ENCODE results near the gene GFI1B. TPM values are rescaled to one million over a fixed set of nuclear protein-coding genes. Genes with fewer than 3 reads are reported as not detected.

GFI1B gene
- total RNA-seq, 1 donor from 2014 or later, result not detected

DNA sequence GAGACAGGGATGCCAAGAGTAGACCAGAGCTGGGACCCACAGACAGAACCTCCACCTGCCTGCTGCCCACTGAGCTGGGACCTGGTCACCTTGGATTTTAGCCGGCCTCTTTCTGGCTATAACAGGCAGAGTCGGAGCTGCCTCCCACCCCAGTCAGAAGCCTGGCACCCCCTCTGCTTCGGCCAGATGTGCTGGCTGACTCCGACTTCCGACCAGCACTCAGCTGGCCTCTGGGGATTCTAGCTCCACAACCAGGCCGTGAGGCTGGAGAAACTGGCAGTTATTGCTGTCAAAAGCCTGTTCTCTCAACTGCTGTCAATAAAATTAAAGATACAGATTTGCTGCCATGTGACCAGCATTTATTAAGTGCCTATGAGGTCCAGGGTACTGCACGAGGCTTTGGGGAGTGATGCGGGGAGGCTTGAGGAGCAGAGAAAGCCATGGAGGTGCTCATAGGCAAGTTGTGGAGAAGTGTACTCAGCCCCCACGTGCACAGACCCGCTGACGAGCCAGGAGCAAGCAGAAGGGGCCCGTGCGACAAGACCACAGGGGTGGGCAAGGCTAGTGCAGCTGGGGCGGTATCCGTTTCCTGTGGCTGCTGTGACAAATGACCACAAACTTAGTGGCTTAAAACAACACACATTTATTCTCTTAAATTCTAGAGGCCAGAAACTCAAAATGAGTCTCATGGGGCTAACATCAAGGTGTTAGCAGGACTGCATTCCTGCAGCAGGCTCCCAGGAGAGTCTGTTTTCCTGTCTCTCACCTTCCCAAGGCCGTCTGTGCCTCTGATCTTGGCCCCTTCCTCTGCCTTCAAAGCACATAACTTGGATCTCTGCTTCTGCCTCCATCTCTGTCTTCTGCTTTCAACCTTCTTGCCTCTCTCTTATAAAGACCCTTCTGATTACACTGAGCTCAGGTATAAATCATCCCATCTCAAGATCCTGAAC, 13.1 kb downstream of the GFI1B start:
- TF ChIP-seq, protein P1, sequence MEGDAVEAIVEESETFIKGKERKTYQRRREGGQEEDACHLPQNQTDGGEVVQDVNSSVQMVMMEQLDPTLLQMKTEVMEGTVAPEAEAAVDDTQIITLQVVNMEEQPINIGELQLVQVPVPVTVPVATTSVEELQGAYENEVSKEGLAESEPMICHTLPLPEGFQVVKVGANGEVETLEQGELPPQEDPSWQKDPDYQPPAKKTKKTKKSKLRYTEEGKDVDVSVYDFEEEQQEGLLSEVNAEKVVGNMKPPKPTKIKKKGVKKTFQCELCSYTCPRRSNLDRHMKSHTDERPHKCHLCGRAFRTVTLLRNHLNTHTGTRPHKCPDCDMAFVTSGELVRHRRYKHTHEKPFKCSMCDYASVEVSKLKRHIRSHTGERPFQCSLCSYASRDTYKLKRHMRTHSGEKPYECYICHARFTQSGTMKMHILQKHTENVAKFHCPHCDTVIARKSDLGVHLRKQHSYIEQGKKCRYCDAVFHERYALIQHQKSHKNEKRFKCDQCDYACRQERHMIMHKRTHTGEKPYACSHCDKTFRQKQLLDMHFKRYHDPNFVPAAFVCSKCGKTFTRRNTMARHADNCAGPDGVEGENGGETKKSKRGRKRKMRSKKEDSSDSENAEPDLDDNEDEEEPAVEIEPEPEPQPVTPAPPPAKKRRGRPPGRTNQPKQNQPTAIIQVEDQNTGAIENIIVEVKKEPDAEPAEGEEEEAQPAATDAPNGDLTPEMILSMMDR (conservative IDR thresholded peaks at IDR 0.05), result no peak
- DNase-seq (ENCODE audit: low read depth, low spot score), result no peak
- Mint-ChIP-seq H3K9me3 (peaks cover 4% of the 10 kb centered on the region), H3K27me3 (ENCODE audit: low read depth) (peaks cover 18% of the 10 kb centered on the region), H3K4me1 (peaks cover 5% of the 10 kb centered on the region), H3K4me3 (no peak overlapping the region), H3K36me3 (ENCODE audit: low read depth) (no peaks in the 10 kb centered on the region), H3K27ac (ENCODE audit: unreplicated experiment) (no peak overlapping the region)

DNA sequence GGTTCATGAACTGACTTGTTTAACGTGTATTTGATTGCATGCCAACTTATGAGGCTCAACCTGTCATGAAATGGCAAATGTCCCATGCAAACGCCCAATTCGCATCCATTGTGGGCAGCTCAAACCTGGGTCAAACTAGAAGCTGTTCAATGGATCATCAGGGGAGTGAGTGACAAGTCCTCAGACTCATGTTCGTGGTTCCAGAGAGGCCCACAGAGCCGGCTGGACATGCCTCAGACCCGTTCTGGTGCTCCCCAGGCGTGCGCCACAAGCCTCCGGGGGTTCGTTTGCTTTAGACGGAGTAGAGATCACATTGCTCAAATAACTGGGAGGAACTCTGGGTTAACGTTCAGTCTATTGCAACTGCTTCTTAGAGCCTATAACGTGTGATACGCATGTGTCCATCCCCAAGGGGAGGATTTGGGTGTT, 15.0 kb downstream of the GFI1B start:
- H3K9me3 Mint-ChIP-seq, result peaks cover 4% of the 10 kb centered on the region
- TF ChIP-seq, protein P1 (conservative IDR thresholded peaks at IDR 0.05), result no peak
- no peaks in the 10 kb centered on the region for H3K36me3 Mint-ChIP-seq (ENCODE audit: low read depth)
- peaks cover 21% of the 10 kb centered on the region for H3K27me3 Mint-ChIP-seq (ENCODE audit: low read depth)
- H3K4me3 Mint-ChIP-seq, result no peak overlapping the region
- no peak overlapping the region for H3K27ac Mint-ChIP-seq (ENCODE audit: unreplicated experiment)
- peaks cover 5% of the 10 kb centered on the region for H3K4me1 Mint-ChIP-seq
- DNase-seq (ENCODE audit: low read depth, low spot score), result no peak

DNA sequence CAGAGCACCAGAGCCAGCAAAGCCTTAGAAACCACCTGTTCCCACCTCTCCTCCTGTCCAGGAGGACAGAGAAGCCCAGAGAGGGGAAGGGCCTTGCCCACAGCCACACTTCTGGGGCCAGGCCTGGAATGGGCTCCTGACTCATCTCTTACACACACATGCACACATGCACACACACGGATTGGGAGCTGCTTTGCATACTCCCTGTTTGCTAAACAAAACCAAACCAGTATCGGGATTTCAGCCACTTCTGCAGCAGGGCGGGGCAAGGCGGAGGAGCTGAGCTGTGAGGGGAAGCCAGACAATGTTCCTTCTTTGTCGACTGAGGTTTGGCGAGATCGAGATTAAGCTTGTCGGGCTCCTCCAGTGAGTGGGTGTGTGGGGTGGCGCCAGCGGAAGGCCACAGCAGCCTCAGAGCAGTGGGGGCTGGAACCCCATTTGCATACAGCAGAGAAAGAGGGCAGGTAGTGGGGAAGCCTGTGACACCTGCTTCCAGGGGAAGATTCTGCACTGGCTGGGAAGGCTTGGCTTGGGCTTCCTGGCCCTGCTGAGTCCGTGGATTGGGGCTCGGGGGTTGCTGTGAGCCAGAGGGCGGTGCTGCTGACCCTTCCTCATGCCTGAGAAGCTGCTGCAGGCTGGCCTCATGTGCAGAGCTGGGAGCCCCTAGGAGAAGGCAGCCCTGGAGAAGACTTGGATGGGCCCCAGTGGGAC, 16.1 kb downstream of the GFI1B start:
- Mint-ChIP-seq H3K4me3 (no peak overlapping the region), H3K27ac (ENCODE audit: unreplicated experiment) (no peak overlapping the region), H3K9me3 (peaks cover 4% of the 10 kb centered on the region), H3K27me3 (ENCODE audit: low read depth) (peaks cover 25% of the 10 kb centered on the region), H3K4me1 (peaks cover 5% of the 10 kb centered on the region), H3K36me3 (ENCODE audit: low read depth) (no peaks in the 10 kb centered on the region)
- TF ChIP-seq, protein P1 (conservative IDR thresholded peaks at IDR 0.05), result no peak
- DNase-seq (ENCODE audit: low read depth, low spot score), result no peak

DNA sequence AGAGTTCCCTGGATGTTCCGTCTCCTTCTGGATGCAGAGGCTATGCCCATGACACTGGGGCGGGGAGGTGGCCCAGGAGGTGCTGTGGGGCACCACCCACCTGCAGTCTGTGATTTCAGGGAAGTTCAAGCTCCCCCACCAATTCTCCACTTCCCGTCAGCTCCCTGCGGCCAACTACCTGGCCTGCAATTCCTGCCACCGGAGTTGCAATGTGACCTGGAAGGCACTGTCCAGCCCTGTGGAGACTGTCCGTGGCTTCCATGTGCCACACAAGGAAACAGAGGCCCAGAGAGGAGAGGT, 16.6 kb downstream of the GFI1B start:
- Mint-ChIP-seq H3K36me3 (ENCODE audit: low read depth) (no peaks in the 10 kb centered on the region), H3K27ac (ENCODE audit: unreplicated experiment) (no peak overlapping the region), H3K9me3 (peaks cover 4% of the 10 kb centered on the region), H3K4me1 (peaks cover 5% of the 10 kb centered on the region), H3K27me3 (ENCODE audit: low read depth) (peaks cover 29% of the 10 kb centered on the region), H3K4me3 (no peak overlapping the region)
- DNase-seq (ENCODE audit: low read depth, low spot score), result no peak
- TF ChIP-seq, protein P1 (conservative IDR thresholded peaks at IDR 0.05), result no peak

GRCh38 chr9:132995879-132996278, 17.4 kb downstream of the GFI1B start:
- TF ChIP-seq, protein P1 (conservative IDR thresholded peaks at IDR 0.05), result no peak
- Mint-ChIP-seq H3K36me3 (ENCODE audit: low read depth) (no peaks in the 10 kb centered on the region), H3K27ac (ENCODE audit: unreplicated experiment) (no peak overlapping the region), H3K4me3 (no peak overlapping the region), H3K27me3 (ENCODE audit: low read depth) (peaks cover 32% of the 10 kb centered on the region), H3K4me1 (peaks cover 5% of the 10 kb centered on the region), H3K9me3 (no peaks in the 10 kb centered on the region)
- no peak for DNase-seq (ENCODE audit: low read depth, low spot score)
